Measurements from ENCODE around the gene PREP. TPM values are rescaled to one million over a fixed set of nuclear protein-coding genes. Genes with fewer than 3 reads are reported as not detected.

Gene PREP
- total RNA-seq, 1 experiment from 2014 or later: 35.8 TPM

DNA sequence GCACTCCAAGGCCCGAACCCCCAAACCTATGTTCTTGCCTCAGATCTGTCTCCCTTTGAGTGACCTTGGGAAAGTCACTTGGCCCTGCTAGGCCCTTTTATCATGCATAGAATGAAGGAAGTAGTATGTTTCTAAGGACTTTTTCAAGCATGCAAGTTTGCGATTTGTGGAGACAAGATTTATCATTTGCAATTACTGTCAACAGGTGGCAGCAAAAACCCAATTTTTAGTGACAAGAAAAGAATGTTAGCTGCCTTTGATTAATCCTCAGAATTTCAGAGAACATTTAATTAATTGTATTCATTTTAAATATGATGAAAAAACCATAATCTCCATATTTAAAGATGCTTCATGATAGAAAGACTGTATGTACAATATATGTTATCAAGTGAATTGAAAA lies 28.3 kb upstream of the PREP start:
- H3K9me2 ChIP-seq (ENCODE audit: insufficient read depth): no peaks in the 10 kb centered on the region
- H3K4me2 ChIP-seq: no peak overlapping the region
- TF ChIP-seq EZH2 (IDR thresholded peaks at IDR 0.05; ENCODE audit: low read depth): no peak
- TF ChIP-seq, protein P1, sequence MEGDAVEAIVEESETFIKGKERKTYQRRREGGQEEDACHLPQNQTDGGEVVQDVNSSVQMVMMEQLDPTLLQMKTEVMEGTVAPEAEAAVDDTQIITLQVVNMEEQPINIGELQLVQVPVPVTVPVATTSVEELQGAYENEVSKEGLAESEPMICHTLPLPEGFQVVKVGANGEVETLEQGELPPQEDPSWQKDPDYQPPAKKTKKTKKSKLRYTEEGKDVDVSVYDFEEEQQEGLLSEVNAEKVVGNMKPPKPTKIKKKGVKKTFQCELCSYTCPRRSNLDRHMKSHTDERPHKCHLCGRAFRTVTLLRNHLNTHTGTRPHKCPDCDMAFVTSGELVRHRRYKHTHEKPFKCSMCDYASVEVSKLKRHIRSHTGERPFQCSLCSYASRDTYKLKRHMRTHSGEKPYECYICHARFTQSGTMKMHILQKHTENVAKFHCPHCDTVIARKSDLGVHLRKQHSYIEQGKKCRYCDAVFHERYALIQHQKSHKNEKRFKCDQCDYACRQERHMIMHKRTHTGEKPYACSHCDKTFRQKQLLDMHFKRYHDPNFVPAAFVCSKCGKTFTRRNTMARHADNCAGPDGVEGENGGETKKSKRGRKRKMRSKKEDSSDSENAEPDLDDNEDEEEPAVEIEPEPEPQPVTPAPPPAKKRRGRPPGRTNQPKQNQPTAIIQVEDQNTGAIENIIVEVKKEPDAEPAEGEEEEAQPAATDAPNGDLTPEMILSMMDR (conservative IDR thresholded peaks at IDR 0.05): peak; percentile 84
- intact Hi-C loops (cut with micrococcal nuclease; ENCODE audit: unreplicated experiment): loop anchor here (1.0 to 10.0 kb wide), 6 partner anchors 51 to 1014 kb away; no protein-coding TSS in a partner anchor
- ChIA-PET POLR2A (ENCODE audit: unreplicated experiment) (interaction anchor here (0.7 to 0.9 kb wide), 3 partner anchors 65 to 688 kb away, joined by 6 to 9 read pairs (median 7); no protein-coding TSS in a partner anchor), CTCF (interaction anchor here (0.7 to 2.0 kb wide), 5 partner anchors 10 to 792 kb away, joined by 3 to 5 read pairs (median 4); partner anchors contain the start of gene PREP)
- BruUV-seq (replicated peaks): no TSS peak
- H3K27me3 ChIP-seq (ENCODE audit: insufficient read depth, low read depth): no peaks in the 10 kb centered on the region
- no peaks in the 10 kb centered on the region for H3K79me2 ChIP-seq (ENCODE audit: low read depth)
- H3K4me3 ChIP-seq: no peak overlapping the region
- 0 out of 2 replicates have a peak, but pooled peaks cover 5% of the 10 kb centered on the region for H3K36me3 ChIP-seq (ENCODE audit: low read depth)
- H3K27ac ChIP-seq: no peak overlapping the region
- H2AFZ ChIP-seq: no peak overlapping the region
- peaks cover 39% of the 10 kb centered on the region for H3F3A ChIP-seq (ENCODE audit: insufficient read depth, low read depth)
- peaks cover 52% of the 10 kb centered on the region for H3K4me1 ChIP-seq (replicated peaks; ENCODE audit: insufficient read depth)
- H4K20me1 ChIP-seq (ENCODE audit: insufficient read depth): no peaks in the 10 kb centered on the region
- DNase-seq: peak; percentile 25 to 58
- peaks cover 18% of the 10 kb centered on the region for H3K9me3 ChIP-seq (ENCODE audit: insufficient read depth, low read depth)

DNA sequence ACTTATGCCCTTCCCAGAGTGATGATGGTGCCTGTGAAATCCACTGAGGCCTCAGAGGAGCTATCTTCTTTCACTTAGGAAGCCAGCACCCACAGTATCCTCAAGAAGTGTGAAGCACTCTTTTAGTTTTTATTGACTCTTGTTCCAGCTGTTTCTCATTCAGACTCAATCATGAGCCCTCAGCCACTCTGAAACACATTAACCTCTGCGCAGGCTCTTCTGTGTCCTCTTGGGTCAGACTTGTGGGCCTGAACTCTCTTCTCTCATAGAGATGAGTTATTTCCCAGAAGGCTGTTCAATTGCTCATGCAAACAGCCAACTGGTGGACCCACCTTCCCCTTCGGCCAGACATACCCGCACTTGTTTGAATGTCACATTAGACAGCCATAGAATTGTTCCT lies 27.8 kb upstream of the PREP start:
- peaks cover 18% of the 10 kb centered on the region for H3K9me3 ChIP-seq (ENCODE audit: insufficient read depth, low read depth)
- BruUV-seq (replicated peaks): no TSS peak
- peaks cover 39% of the 10 kb centered on the region for H3F3A ChIP-seq (ENCODE audit: insufficient read depth, low read depth)
- DNase-seq: no peak
- TF ChIP-seq, protein P1 (conservative IDR thresholded peaks at IDR 0.05): no peak
- no peak overlapping the region for H2AFZ ChIP-seq
- POLR2A ChIA-PET (ENCODE audit: unreplicated experiment): interaction anchor here (0.7 to 0.9 kb wide), 2 partner anchors 66 to 689 kb away, joined by 6 to 7 read pairs; no protein-coding TSS in a partner anchor
- peaks cover 52% of the 10 kb centered on the region for H3K4me1 ChIP-seq (replicated peaks; ENCODE audit: insufficient read depth)
- H3K4me2 ChIP-seq: no peak overlapping the region
- H3K27ac ChIP-seq: no peak overlapping the region
- intact Hi-C loops (cut with micrococcal nuclease; ENCODE audit: unreplicated experiment): loop anchor here (1.0 to 10.0 kb wide), 6 partner anchors 52 to 1014 kb away; no protein-coding TSS in a partner anchor
- H4K20me1 ChIP-seq (ENCODE audit: insufficient read depth): no peaks in the 10 kb centered on the region
- no peaks in the 10 kb centered on the region for H3K9me2 ChIP-seq (ENCODE audit: insufficient read depth)
- no peaks in the 10 kb centered on the region for H3K27me3 ChIP-seq (ENCODE audit: insufficient read depth, low read depth)
- no peaks in the 10 kb centered on the region for H3K79me2 ChIP-seq (ENCODE audit: low read depth)
- no peak overlapping the region for H3K4me3 ChIP-seq
- CTCF ChIA-PET: interaction anchor here (0.7 to 2.0 kb wide), 2 partner anchors 52 to 793 kb away, joined by 4 to 5 read pairs; no protein-coding TSS in a partner anchor
- 0 out of 2 replicates have a peak, but pooled peaks cover 5% of the 10 kb centered on the region for H3K36me3 ChIP-seq (ENCODE audit: low read depth)

DNA sequence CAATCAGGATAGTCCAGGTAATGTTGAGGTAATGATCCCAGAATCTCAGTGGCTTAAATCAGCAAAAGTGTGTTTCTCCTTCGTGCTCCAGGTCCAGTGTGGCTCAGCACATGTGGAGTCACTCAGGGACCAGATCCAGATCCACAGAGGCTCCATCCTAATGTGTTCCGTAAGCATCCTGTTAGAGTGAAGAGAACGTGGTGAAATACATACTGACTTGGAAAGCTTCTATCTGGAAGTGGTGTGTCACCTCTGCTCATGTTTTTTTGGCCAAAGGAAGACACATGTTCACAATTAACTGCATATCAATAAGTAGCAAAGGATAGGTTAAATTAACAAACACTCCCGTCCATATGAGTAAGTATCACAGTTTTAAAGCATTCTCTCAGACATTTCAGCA lies 26.8 kb upstream of the PREP start:
- no peaks in the 10 kb centered on the region for H3K27me3 ChIP-seq (ENCODE audit: insufficient read depth, low read depth)
- H3K79me2 ChIP-seq (ENCODE audit: low read depth): no peaks in the 10 kb centered on the region
- H3K4me2 ChIP-seq: no peak overlapping the region
- intact Hi-C loops (cut with micrococcal nuclease; ENCODE audit: unreplicated experiment): loop anchor here (2.0 to 10.0 kb wide), 6 partner anchors 53 to 1015 kb away; no protein-coding TSS in a partner anchor
- H4K20me1 ChIP-seq (ENCODE audit: insufficient read depth): no peaks in the 10 kb centered on the region
- H3K4me1 ChIP-seq (replicated peaks; ENCODE audit: insufficient read depth): peaks cover 52% of the 10 kb centered on the region
- POLR2A ChIA-PET (ENCODE audit: unreplicated experiment): no interaction called here
- H3K36me3 ChIP-seq (ENCODE audit: low read depth): 0 out of 2 replicates have a peak, but pooled peaks cover 5% of the 10 kb centered on the region
- CTCF ChIA-PET: interaction anchor here (0.6 kb wide), 1 partner anchor 667 kb away, joined by 3 read pairs; no protein-coding TSS in a partner anchor
- H2AFZ ChIP-seq: no peak overlapping the region
- H3K4me3 ChIP-seq: no peak overlapping the region
- DNase-seq: no peak
- peak overlapping the region; percentile 82 for H3K27ac ChIP-seq
- TF ChIP-seq, protein P1 (conservative IDR thresholded peaks at IDR 0.05): no peak
- BruUV-seq (replicated peaks): no TSS peak
- H3F3A ChIP-seq (ENCODE audit: insufficient read depth, low read depth): peaks cover 39% of the 10 kb centered on the region
- peaks cover 18% of the 10 kb centered on the region for H3K9me3 ChIP-seq (ENCODE audit: insufficient read depth, low read depth)
- no peaks in the 10 kb centered on the region for H3K9me2 ChIP-seq (ENCODE audit: insufficient read depth)

Measured in PC-9 (cell line).